Endodermal cell (in vitro differentiated cells): ENCODE data around the gene VWC2. TPM values are rescaled to one million over a fixed set of nuclear protein-coding genes. Genes with fewer than 3 reads are reported as not detected.

Source experiments
- DNase-seq: peaks from one replicate; pipeline ENCODE4 v3.0.0-alpha.2; 2017
- H3K27ac ChIP-seq: 2 replicates; pipeline ENCODE4 v1.5.1; 2013; ENCODE audit warnings: mild to moderate bottlenecking, low read depth, low read length, moderate library complexity
- H3K27me3 ChIP-seq: 2 replicates; pipeline ENCODE4 v1.6.1; 2013; ENCODE audit warnings: mild to moderate bottlenecking, low read length, moderate library complexity; ENCODE audit not compliant: insufficient read depth, control insufficient read depth, poor library complexity, severe bottlenecking
- H3K36me3 ChIP-seq: 2 replicates; pipeline ENCODE4 v1.7.0; 2013; ENCODE audit warnings: mild to moderate bottlenecking, low read length, moderate library complexity; ENCODE audit not compliant: control insufficient read depth, insufficient read depth
- H3K4me1 ChIP-seq: one replicate; pipeline ENCODE4 v1.7.0; 2013; ENCODE audit warnings: low read length; ENCODE audit not compliant: control insufficient read depth, insufficient read depth
- H3K4me3 ChIP-seq: 2 replicates; pipeline ENCODE4 v1.5.1; 2013; ENCODE audit warnings: mild to moderate bottlenecking, low read length, moderate library complexity
- H3K9ac ChIP-seq: 2 replicates; pipeline ENCODE4 v1.6.1; 2013; ENCODE audit warnings: mild to moderate bottlenecking, low read length, moderate library complexity; ENCODE audit not compliant: poor library complexity, severe bottlenecking; ENCODE audit errors: extremely low read depth
- H3K9me3 ChIP-seq: 2 replicates; pipeline ENCODE4 v1.6.1; 2013; ENCODE audit warnings: mild to moderate bottlenecking, low read length, moderate library complexity; ENCODE audit not compliant: control insufficient read depth
- H3K27ac Mint-ChIP-seq: 2 replicates; pipeline ENCODE4 v1.8.0; 2020; ENCODE audit warnings: mixed read lengths
- H3K27me3 Mint-ChIP-seq: 2 replicates; pipeline ENCODE4 v1.8.0; 2021; ENCODE audit warnings: mild to moderate bottlenecking, mixed read lengths; ENCODE audit not compliant: insufficient read depth
- H3K36me3 Mint-ChIP-seq: 2 replicates; pipeline ENCODE4 v1.8.0; 2020; ENCODE audit warnings: low read depth, mixed read lengths
- H3K4me1 Mint-ChIP-seq: 2 replicates; pipeline ENCODE4 v1.8.0; 2020; ENCODE audit warnings: mixed read lengths
- H3K4me3 Mint-ChIP-seq: 2 replicates; pipeline ENCODE4 v1.8.0; 2020; ENCODE audit warnings: mild to moderate bottlenecking, moderate library complexity, mixed read lengths
- H3K9me3 Mint-ChIP-seq: 2 replicates; pipeline ENCODE4 v1.8.0; 2020; ENCODE audit warnings: mild to moderate bottlenecking, mixed read lengths
- WGBS, 2 experiments: methylation state at CpG; one replicate each; pipeline versions ENCODE4 v1.1.5 to v1.1.7; 2013; ENCODE audit warnings: missing lambda C conversion rate in 2 of 2, mixed read lengths in 1 of 2; ENCODE audit not compliant: insufficient coverage in 1 of 2, insufficient read length in 1 of 2; 5-methylcytosine and 5-hydroxymethylcytosine counted together
- total RNA-seq, 2 donors: library from RNA; stranded (reverse); fragmentation: NEBNext Ultra II Directional in 1 of 2; extraction: Animal tissue kit (Norgen Biotek cat#: 25700) in 1 of 2; gene quantifications; 2 replicates in 1 of 2; 3 replicates in 1 of 2; pipeline ENCODE4 v1.2.1, GENCODE V29; 2021
- TF ChIP-seq, protein P1 (sequence below): fragments of 200-600 bp; sonication (generic); conservative IDR thresholded peaks from 2 replicates; pipeline ENCODE4 v1.5.0; 2021; ENCODE audit warnings: antibody characterized with exemption, mild to moderate bottlenecking

Gene VWC2
- total RNA-seq, 2 donors from 2014 or later: not detected

DNA sequence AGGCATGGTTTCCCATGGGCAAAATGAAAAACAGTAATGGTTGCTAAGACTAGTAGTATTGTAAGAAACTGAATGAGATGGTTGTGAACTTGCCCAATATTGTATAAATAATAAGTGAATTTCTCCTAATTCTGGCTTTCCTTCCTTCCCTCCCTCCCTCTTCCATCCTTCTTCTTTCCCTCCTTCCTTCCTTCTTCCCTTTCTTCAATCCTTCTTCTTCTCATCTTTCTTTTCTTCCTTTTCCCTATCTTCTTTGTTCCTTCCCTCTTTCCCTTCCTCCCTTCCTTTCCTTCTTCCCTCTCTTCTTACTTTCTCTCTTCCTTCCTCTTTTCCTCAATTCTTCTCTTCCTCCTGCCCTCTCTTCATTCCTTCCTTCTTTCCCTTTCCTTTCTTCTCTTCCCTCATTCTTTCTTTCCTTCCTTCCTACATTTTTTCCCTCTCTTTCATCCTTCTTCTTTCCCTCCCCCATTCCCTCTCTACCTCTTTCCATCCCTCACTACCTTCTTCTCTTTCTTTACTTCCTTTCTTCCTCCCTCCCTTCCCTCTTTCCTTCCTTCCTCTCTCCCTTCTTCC, 4.1 kb upstream of the VWC2 start:
- no peaks in the 10 kb centered on the region for H3K36me3 ChIP-seq
- Mint-ChIP-seq H3K4me1 (peaks cover 7% of the 10 kb centered on the region), H3K4me3 (no peak overlapping the region), H3K9me3 (no peaks in the 10 kb centered on the region), H3K27me3 (peaks cover 79% of the 10 kb centered on the region), H3K36me3 (no peaks in the 10 kb centered on the region), H3K27ac (no peak overlapping the region)
- H3K27me3 ChIP-seq: peaks cover 56% of the 10 kb centered on the region
- no peaks in the 10 kb centered on the region for H3K9me3 ChIP-seq
- no peak overlapping the region for H3K9ac ChIP-seq
- H3K4me3 ChIP-seq: no peak overlapping the region
- no peak for DNase-seq
- no peak overlapping the region for H3K27ac ChIP-seq
- TF ChIP-seq, protein P1, sequence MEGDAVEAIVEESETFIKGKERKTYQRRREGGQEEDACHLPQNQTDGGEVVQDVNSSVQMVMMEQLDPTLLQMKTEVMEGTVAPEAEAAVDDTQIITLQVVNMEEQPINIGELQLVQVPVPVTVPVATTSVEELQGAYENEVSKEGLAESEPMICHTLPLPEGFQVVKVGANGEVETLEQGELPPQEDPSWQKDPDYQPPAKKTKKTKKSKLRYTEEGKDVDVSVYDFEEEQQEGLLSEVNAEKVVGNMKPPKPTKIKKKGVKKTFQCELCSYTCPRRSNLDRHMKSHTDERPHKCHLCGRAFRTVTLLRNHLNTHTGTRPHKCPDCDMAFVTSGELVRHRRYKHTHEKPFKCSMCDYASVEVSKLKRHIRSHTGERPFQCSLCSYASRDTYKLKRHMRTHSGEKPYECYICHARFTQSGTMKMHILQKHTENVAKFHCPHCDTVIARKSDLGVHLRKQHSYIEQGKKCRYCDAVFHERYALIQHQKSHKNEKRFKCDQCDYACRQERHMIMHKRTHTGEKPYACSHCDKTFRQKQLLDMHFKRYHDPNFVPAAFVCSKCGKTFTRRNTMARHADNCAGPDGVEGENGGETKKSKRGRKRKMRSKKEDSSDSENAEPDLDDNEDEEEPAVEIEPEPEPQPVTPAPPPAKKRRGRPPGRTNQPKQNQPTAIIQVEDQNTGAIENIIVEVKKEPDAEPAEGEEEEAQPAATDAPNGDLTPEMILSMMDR: no peak
- H3K4me1 ChIP-seq: peaks cover 2% of the 10 kb centered on the region

DNA sequence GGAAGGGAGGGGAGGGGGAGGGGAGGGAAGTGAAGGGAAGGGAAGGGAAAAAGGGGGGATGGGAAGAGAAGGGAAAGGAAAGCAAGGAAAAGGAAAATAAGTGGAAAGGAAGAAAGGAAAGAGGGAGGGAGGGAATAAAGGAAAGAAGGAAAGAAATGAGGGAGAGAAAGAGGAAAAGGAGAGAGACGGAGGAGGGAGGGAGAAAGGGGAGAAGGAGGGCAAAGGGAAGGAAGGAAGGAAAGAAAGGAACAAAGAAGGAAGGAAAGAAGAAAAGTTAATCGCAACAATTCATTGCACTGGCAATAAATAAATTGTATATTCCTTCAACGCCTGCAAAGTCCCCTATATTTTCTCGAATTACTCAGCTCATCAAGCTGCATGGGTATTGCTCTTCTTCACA, 2.6 kb upstream of the VWC2 start:
- H3K27me3 Mint-ChIP-seq: peaks cover 91% of the 10 kb centered on the region
- H3K4me3 ChIP-seq: no peak overlapping the region
- H3K27me3 ChIP-seq: peaks cover 70% of the 10 kb centered on the region
- no peak overlapping the region for H3K27ac Mint-ChIP-seq
- H3K36me3 Mint-ChIP-seq: no peaks in the 10 kb centered on the region
- H3K9me3 Mint-ChIP-seq: no peaks in the 10 kb centered on the region
- no peaks in the 10 kb centered on the region for H3K36me3 ChIP-seq
- WGBS, 2 experiments: 85 to 97% methylated on average over 4 of the region's 4 CpGs
- DNase-seq: no peak
- peaks cover 2% of the 10 kb centered on the region for H3K4me1 ChIP-seq
- no peak overlapping the region for H3K9ac ChIP-seq
- no peak overlapping the region for H3K4me3 Mint-ChIP-seq
- H3K4me1 Mint-ChIP-seq: peaks cover 11% of the 10 kb centered on the region
- TF ChIP-seq, protein P1: no peak
- H3K27ac ChIP-seq: no peak overlapping the region
- no peaks in the 10 kb centered on the region for H3K9me3 ChIP-seq

DNA sequence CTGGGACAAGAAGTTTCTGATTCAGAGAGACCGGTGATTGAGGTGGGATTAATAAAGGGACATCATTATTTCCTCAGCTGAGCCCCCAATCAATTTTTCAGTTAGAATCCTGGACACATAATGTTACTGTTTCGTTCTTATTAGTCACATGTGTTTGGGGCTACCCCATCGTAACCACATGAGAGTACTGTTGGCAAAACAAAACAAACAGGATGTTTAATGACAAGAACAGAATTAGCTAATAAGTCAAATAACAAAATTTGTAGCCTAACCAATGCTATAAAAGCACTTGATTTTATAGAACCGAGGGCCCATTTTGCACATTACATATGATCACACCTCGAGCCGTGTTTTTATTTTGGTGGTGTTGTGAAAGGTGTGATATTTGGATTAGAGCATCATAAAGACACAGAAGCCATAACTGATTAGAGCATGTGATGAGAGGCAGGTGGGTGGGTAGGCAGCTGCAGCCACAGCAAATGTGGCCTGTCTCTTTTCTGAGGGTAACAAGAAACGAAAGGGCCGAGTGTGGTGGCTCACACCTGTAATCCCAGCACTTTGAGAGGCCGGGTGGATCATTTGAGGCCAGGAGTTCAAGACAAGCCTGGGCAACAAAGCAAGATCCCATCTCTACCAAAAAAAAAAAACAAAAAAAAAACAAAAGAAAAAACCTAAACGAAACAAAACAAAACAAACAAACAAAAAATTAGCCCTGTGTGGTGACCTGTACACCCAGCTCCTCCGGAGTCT, 1.8 kb upstream of the VWC2 start:
- peaks cover 2% of the 10 kb centered on the region for H3K4me1 ChIP-seq
- H3K27me3 ChIP-seq: peaks cover 78% of the 10 kb centered on the region
- no peak for DNase-seq
- Mint-ChIP-seq H3K27ac (no peak overlapping the region), H3K4me3 (no peak overlapping the region), H3K4me1 (peaks cover 11% of the 10 kb centered on the region), H3K9me3 (no peaks in the 10 kb centered on the region), H3K27me3 (peaks cover 92% of the 10 kb centered on the region), H3K36me3 (no peaks in the 10 kb centered on the region)
- H3K27ac ChIP-seq: no peak overlapping the region
- no peaks in the 10 kb centered on the region for H3K36me3 ChIP-seq
- H3K4me3 ChIP-seq: no peak overlapping the region
- TF ChIP-seq, protein P1: no peak
- 95 to 97% methylated on average over 8 to 11 of the region's 11 CpGs for WGBS, 2 experiments
- H3K9me3 ChIP-seq: no peaks in the 10 kb centered on the region
- no peak overlapping the region for H3K9ac ChIP-seq
